HG03354 (cell line): ENCODE measurements around the gene DCTD.

ENCODE experiments used
- ATAC-seq: cut with Tn5 transposase; IDR thresholded peaks from one replicate; pipeline ENCODE4 v1.9.1; 2021; ENCODE audit warnings: mild to moderate bottlenecking; ENCODE audit not compliant: unreplicated experiment, poor library complexity, severe bottlenecking

DCTD gene

GRCh38 chr4:182895791-182896292 lies 21.3 kb downstream of the DCTD start:
- no peak for ATAC-seq

- ATAC-seq: no peak
Observed at GRCh38 chr4:182894681-182895275, 22.4 kb downstream of the DCTD start.

GRCh38 chr4:182893474-182894080 lies 23.6 kb downstream of the DCTD start:
- ATAC-seq: no peak

- ATAC-seq: no peak
Observed at GRCh38 chr4:182893047-182893446, 24.1 kb downstream of the DCTD start.

- no peak for ATAC-seq
Observed at GRCh38 chr4:182890202-182890601, 27.0 kb downstream of the DCTD start.

GRCh38 chr4:182888891-182889290 lies 28.3 kb downstream of the DCTD start:
- ATAC-seq: no peak

GRCh38 chr4:182886768-182887167 lies 30.4 kb downstream of the DCTD start:
- no peak for ATAC-seq

- no peak for ATAC-seq
Observed at GRCh38 chr4:182886205-182886604, 31.0 kb downstream of the DCTD start.

GRCh38 chr4:182885738-182886077 lies 31.5 kb downstream of the DCTD start:
- no peak for ATAC-seq

GRCh38 chr4:182885022-182885737 lies 32.0 kb downstream of the DCTD start:
- no peak for ATAC-seq

GRCh38 chr4:182884040-182884439 lies 33.1 kb downstream of the DCTD start:
- no peak for ATAC-seq

- no peak for ATAC-seq
Observed at GRCh38 chr4:182883351-182883750, 33.8 kb downstream of the DCTD start.

GRCh38 chr4:182881914-182882313 lies 35.3 kb downstream of the DCTD start:
- ATAC-seq: no peak

GRCh38 chr4:182880387-182881356 lies 36.5 kb downstream of the DCTD start:
- no peak for ATAC-seq

- no peak for ATAC-seq
Observed at GRCh38 chr4:182879913-182880312, 37.3 kb downstream of the DCTD start.

GRCh38 chr4:182878633-182879495 lies 38.3 kb downstream of the DCTD start:
- no peak for ATAC-seq

- ATAC-seq: no peak
Observed at GRCh38 chr4:182877326-182877883, 39.8 kb downstream of the DCTD start.

- ATAC-seq: no peak
Observed at GRCh38 chr4:182876427-182876826, 40.8 kb downstream of the DCTD start.
